ENCODE data around the gene MMP28. TPM values are rescaled to one million over a fixed set of nuclear protein-coding genes. Genes with fewer than 3 reads are reported as not detected.

Gene MMP28
- total and polyA plus RNA-seq, 5 experiments from 2014 or later: 10.0 to 30.1 (median 15.0) TPM

DNA sequence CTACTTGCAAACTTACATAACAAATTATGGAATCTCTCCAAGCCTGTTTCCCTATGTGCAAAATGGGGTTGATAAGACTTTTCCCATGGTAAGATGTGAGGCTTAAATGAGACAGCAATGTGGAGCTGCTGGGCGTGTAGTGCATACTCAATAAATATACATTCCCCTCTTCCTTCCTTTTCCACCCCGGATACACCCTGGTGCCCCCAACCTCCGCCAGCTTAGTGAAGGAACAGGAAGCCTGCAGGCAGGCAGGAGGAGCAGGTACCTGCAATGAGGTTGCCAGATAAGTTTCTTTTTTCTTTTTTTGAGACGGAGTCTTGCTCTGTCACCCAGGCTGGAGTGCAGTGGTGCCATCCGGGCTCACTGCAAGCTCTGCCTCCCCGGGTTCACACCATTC lies 19.9 kb downstream of the MMP28 start:
- H3K36me3 Mint-ChIP-seq: peaks cover 0 to 21% (median 4%) of the 10 kb centered on the region in 3 donors
- POLR2A ChIA-PET: no interaction called here
- DNase-seq: peak in 1 of 10 donors; percentile 51
- no peaks in the 10 kb centered on the region for H3K9me3 Mint-ChIP-seq
- no peak for ATAC-seq
- H3K27me3 Mint-ChIP-seq: peaks cover 0 to 7% (median 0%) of the 10 kb centered on the region in 5 donors
- H3K27ac Mint-ChIP-seq: peak overlapping the region in 2 of 10 donors; percentile 43 to 62
- no peak overlapping the region for H3K4me3 Mint-ChIP-seq
- peaks cover 0 to 11% (median 6%) of the 10 kb centered on the region in 4 donors for H3K4me1 Mint-ChIP-seq

GRCh38 chr17:35775039-35775438 lies 20.4 kb downstream of the MMP28 start:
- ATAC-seq (no peak), DNase-seq (no peak)
- H3K4me1 Mint-ChIP-seq: peaks cover 0 to 11% (median 6%) of the 10 kb centered on the region in 4 donors
- no peaks in the 10 kb centered on the region for H3K9me3 Mint-ChIP-seq
- H3K27me3 Mint-ChIP-seq: peaks cover 0 to 7% (median 0%) of the 10 kb centered on the region in 5 donors
- H3K36me3 Mint-ChIP-seq: peaks cover 0 to 18% (median 4%) of the 10 kb centered on the region in 3 donors
- H3K4me3 Mint-ChIP-seq: no peak overlapping the region
- POLR2A ChIA-PET: no interaction called here
- H3K27ac Mint-ChIP-seq: peak overlapping the region in 1 of 10 donors; percentile 67

DNA sequence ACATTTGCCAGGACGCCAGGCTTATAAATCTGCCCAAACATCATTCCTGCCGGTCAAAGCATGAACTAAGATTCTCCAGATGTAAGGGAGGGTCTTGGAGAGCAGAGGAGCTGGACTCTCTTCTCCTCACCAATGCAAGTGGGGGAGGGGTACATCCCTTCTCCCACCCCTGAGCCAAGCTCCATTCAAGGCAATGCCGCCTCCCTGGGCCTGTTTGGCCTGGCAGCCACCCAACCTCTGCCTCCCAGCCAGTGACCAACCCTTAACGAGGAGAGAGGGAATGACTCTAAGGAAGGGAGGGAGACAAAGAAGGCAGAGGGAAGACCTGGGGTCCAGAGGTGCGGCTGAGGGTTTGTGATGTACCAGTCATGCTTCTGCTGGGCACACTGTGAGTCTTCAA lies 20.9 kb downstream of the MMP28 start:
- H3K4me3 Mint-ChIP-seq: no peak overlapping the region
- ATAC-seq: no peak
- peaks cover 0 to 7% (median 0%) of the 10 kb centered on the region in 5 donors for H3K27me3 Mint-ChIP-seq
- peak overlapping the region in 4 of 10 donors; percentile 25 to 67 (median 52) for H3K27ac Mint-ChIP-seq
- H3K36me3 Mint-ChIP-seq: peaks cover 0 to 18% (median 4%) of the 10 kb centered on the region in 3 donors
- POLR2A ChIA-PET: interaction anchor here (1.0 kb wide), 1 partner anchor 30 kb away, joined by 3 read pairs; no protein-coding TSS in a partner anchor
- H3K4me1 Mint-ChIP-seq: peaks cover 0 to 11% (median 6%) of the 10 kb centered on the region in 4 donors
- no peaks in the 10 kb centered on the region for H3K9me3 Mint-ChIP-seq
- peak in 1 of 10 donors; percentile 45 for DNase-seq

GRCh38 chr17:35773679-35774425 lies 21.6 kb downstream of the MMP28 start:
- Mint-ChIP-seq H3K4me1 (peaks cover 0 to 11% (median 6%) of the 10 kb centered on the region in 4 donors), H3K27ac (peak overlapping the region in 6 of 10 donors; percentile 6 to 76 (median 50)), H3K9me3 (no peaks in the 10 kb centered on the region), H3K27me3 (peaks cover 0 to 7% (median 0%) of the 10 kb centered on the region in 5 donors), H3K36me3 (peaks cover 0 to 17% (median 4%) of the 10 kb centered on the region in 3 donors), H3K4me3 (no peak overlapping the region)
- DNase-seq: peak in 1 of 10 donors; percentile 41
- no peak for ATAC-seq
- POLR2A ChIA-PET: interaction anchor here (1.0 to 1.4 kb wide), 2 partner anchors 26 to 31 kb away, joined by 3 read pairs; no protein-coding TSS in a partner anchor

DNA sequence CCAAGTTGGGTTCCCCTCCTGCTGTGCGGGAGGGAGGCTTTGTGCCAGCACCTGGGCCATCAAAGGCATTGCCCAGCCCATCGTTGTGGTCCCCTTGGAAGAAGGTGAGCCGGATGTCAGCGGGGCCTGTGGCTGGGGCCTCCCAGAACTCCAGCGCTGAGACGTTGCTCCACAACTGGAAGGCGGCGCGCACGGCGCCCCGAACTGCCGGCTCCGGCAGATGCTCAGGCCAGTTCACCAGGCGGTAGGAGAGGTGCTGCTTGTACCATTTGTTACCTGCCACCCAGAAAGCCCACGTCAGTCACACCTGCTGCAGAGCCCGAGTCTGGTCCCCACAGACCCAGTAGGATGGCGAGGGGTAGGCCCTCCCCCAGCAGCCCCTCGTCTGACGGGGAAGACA lies 22.3 kb downstream of the MMP28 start:
- POLR2A ChIA-PET: interaction anchor here (1.4 kb wide), 1 partner anchor 27 kb away, joined by 3 read pairs; no protein-coding TSS in a partner anchor
- ATAC-seq: no peak
- no peak for DNase-seq
- H3K4me1 Mint-ChIP-seq: peaks cover 0 to 11% (median 6%) of the 10 kb centered on the region in 4 donors
- peaks cover 0 to 13% (median 4%) of the 10 kb centered on the region in 3 donors for H3K36me3 Mint-ChIP-seq
- H3K4me3 Mint-ChIP-seq: no peak overlapping the region
- H3K27me3 Mint-ChIP-seq: peaks cover 0 to 7% (median 0%) of the 10 kb centered on the region in 5 donors
- peak overlapping the region in 3 of 10 donors; percentile 6 to 67 (median 9) for H3K27ac Mint-ChIP-seq
- H3K9me3 Mint-ChIP-seq: no peaks in the 10 kb centered on the region

- Mint-ChIP-seq H3K27me3 (peaks cover 0 to 7% (median 0%) of the 10 kb centered on the region in 5 donors), H3K36me3 (no peaks in the 10 kb centered on the region), H3K27ac (no peak overlapping the region), H3K4me1 (peaks cover 3 to 13% (median 8%) of the 10 kb centered on the region in 4 donors), H3K4me3 (no peak overlapping the region), H3K9me3 (no peaks in the 10 kb centered on the region)
- POLR2A ChIA-PET: interaction anchor here (1.2 to 2.0 kb wide), 4 partner anchors 23 to 38 kb away, joined by 3 to 7 read pairs (median 4); partner anchors contain the start of gene MMP28
- ATAC-seq: no peak
- DNase-seq: peak in 1 of 10 donors; percentile 57
These were observed 25.4 kb downstream of the MMP28 start for GRCh38 chr17:35769895-35770486.

DNA sequence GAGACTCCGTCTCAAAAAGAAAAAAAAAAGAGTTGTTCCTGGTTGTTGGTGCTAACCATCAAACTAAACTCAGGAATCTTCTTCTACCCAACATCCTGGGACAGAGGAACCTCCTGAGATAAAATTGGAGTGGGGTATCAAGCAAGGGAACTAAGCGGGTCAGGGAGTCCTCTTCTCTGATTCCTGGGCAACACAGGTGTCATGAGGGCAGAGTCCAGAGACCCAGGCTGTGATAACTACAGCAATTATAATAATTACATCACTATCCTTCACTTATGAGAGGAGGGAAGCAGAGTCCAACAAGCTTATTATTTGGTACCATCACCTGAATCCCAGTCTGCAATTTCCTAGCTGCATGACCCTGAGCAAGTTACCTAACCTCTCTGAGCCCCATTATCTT lies 26.6 kb downstream of the MMP28 start:
- peaks cover 8 to 17% (median 11%) of the 10 kb centered on the region in 4 donors for H3K4me1 Mint-ChIP-seq
- POLR2A ChIA-PET: interaction anchor here (0.6 to 2.0 kb wide), 5 partner anchors 20 to 40 kb away, joined by 3 to 7 read pairs (median 3); partner anchors contain the start of genes MMP28 and TAF15
- DNase-seq (no peak), ATAC-seq (no peak)
- no peak overlapping the region for H3K27ac Mint-ChIP-seq
- H3K9me3 Mint-ChIP-seq: no peaks in the 10 kb centered on the region
- H3K4me3 Mint-ChIP-seq: no peak overlapping the region
- H3K36me3 Mint-ChIP-seq: no peaks in the 10 kb centered on the region
- peaks cover 0 to 3% (median 0%) of the 10 kb centered on the region in 5 donors for H3K27me3 Mint-ChIP-seq

DNA sequence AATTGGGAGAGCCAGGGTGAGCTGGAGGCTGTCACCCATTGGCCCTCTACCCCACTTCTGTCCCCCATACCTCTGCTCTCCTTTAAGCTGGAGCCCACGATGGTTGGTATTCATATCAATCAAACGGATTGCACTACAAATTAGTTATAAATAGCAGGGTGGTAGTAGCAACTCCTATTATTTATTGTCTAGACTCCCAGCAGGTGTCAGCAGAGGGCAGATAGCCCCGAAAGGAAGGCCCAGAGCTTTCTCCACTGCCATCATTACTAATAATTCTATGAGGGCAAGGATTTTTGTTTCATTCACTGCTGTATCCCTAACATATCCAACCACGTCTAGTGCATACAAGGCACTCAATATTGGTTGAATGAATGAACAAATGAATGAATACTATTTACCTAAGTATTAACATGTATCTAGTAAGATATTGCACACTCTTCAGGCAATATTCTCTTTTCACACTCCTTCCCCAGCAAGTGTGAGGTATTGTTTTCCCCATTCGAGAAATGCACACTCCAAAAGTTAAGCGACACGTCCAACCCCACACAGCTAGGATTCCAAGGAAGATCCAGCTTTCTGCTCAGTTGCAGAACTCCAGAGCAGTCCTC lies 28.4 kb downstream of the MMP28 start:
- H3K36me3 Mint-ChIP-seq: no peaks in the 10 kb centered on the region
- H3K27me3 Mint-ChIP-seq: no peaks in the 10 kb centered on the region
- H3K27ac Mint-ChIP-seq: peak overlapping the region in 2 of 10 donors; percentile 20 to 56
- DNase-seq: peak in 3 of 10 donors; percentile 33 to 66 (median 34)
- H3K9me3 Mint-ChIP-seq: no peaks in the 10 kb centered on the region
- POLR2A ChIA-PET: interaction anchor here (1.1 to 7.1 kb wide), 5 partner anchors 28 to 43 kb away, joined by 3 to 165 read pairs (median 5); partner anchors contain the start of gene TAF15
- no peak for ATAC-seq
- H3K4me1 Mint-ChIP-seq: peaks cover 7 to 10% (median 8%) of the 10 kb centered on the region in 4 donors
- peak overlapping the region in 1 of 10 donors; percentile 14 for H3K4me3 Mint-ChIP-seq

GRCh38 chr17:35766489-35766877 lies 29.0 kb downstream of the MMP28 start:
- POLR2A ChIA-PET: interaction anchor here (1.1 to 7.1 kb wide), 4 partner anchors 28 to 43 kb away, joined by 3 to 165 read pairs (median 8); partner anchors contain the start of gene TAF15
- Mint-ChIP-seq H3K4me3 (no peak overlapping the region), H3K36me3 (no peaks in the 10 kb centered on the region), H3K9me3 (no peaks in the 10 kb centered on the region), H3K4me1 (peaks cover 7 to 9% (median 8%) of the 10 kb centered on the region in 4 donors), H3K27ac (no peak overlapping the region), H3K27me3 (no peaks in the 10 kb centered on the region)
- DNase-seq: peak in 1 of 10 donors; percentile 43
- no peak for ATAC-seq

DNA sequence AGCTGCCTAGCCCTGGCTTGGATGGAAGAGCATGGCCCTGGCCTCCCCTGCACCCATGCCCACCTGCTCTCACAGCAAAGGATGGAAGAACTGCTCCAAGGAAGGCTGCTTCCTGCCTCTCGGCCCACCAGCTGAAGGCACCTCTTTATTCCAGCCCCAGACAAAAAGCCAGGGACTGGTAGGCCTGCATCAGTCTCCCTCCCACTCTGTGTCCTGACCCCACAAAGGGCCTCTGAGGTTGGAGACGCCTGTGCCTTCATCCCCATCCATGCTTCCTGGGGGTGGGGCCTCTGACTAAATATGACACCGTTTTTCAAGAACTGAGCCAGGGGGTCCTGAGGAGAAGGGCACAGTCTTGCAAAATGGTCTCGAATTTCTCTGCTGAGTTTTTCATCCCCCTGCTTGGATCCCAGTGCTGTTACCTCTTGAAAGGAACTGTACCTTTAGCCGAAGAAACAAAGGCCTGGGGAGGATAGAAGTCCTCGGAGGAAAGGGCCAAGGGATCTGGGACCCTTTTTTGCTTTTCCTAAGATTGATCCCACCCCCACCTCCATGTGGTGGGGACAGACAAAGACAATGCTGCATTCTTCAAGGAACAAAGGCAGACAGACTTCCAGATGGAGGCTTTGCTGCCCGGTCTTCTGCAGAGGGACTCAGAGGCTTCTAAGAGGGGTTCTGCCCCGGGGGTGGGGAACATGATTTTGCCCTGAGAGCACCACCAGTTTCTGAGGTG lies 29.5 kb downstream of the MMP28 start:
- Mint-ChIP-seq H3K9me3 (no peaks in the 10 kb centered on the region), H3K4me3 (peak overlapping the region in 3 of 10 donors; percentile 24 to 47 (median 46)), H3K27me3 (no peaks in the 10 kb centered on the region), H3K27ac (peak overlapping the region in 1 of 10 donors; percentile 32), H3K36me3 (no peaks in the 10 kb centered on the region), H3K4me1 (peaks cover 7 to 9% (median 8%) of the 10 kb centered on the region in 4 donors)
- POLR2A ChIA-PET: interaction anchor here (1.1 to 7.1 kb wide), 6 partner anchors 19 to 44 kb away, joined by 3 to 165 read pairs (median 8); partner anchors contain the start of genes MMP28 and TAF15
- ATAC-seq (no peak), DNase-seq (peak in 1 of 10 donors; percentile 26)

- Mint-ChIP-seq H3K27me3 (no peaks in the 10 kb centered on the region), H3K4me3 (peak overlapping the region; percentile 86 to 98 (median 96)), H3K36me3 (no peaks in the 10 kb centered on the region), H3K9me3 (no peaks in the 10 kb centered on the region), H3K4me1 (peaks cover 7 to 9% (median 8%) of the 10 kb centered on the region in 4 donors), H3K27ac (peak overlapping the region; percentile 58 to 93 (median 88))
- DNase-seq (peak in 1 of 10 donors; percentile 48), ATAC-seq (no peak)
- POLR2A ChIA-PET: interaction anchor here (1.0 to 7.1 kb wide), 10 partner anchors 20 to 646 kb away, joined by 3 to 165 read pairs (median 6); partner anchors contain the start of genes MMP28, PEX12, RAD51D and TAF15
These were observed 30.2 kb downstream of the MMP28 start for GRCh38 chr17:35765086-35765710.

Data from naive thymus-derived CD8-positive, alpha-beta T cell (primary cell).